Spleen (tissue), 11 donors: ENCODE results near the gene IGF2. TPM values are rescaled to one million over a fixed set of nuclear protein-coding genes. Genes with fewer than 3 reads are reported as not detected.

ENCODE experiments used
- DNase-seq: peaks from one replicate; pipeline ENCODE4 v3.0.0-alpha.2; 2020
- H3K27ac ChIP-seq, 8 donors: fragments of 200-600 bp; sonication (generic) in 7 of 8; 1 replicate in 4 of 8; 2 replicates in 4 of 8; pipeline versions ENCODE4 v1.5.0 to v1.8.0; 2016 to 2021; ENCODE audit warnings: inconsistent platforms in 4 of 8, mild to moderate bottlenecking in 4 of 8, moderate library complexity in 1 of 8
- H3K27me3 ChIP-seq, 7 donors: fragments of 200-600 bp; sonication (generic) in 6 of 7; replicated peaks in 1 of 7; 1 replicate in 4 of 7; 2 replicates in 3 of 7; pipeline versions ENCODE4 v1.5.0 to v1.8.0; 2016 to 2021; ENCODE audit warnings: inconsistent platforms in 3 of 7, mild to moderate bottlenecking in 1 of 7
- H3K36me3 ChIP-seq, 6 donors: fragments of 200-600 bp; sonication (generic) in 5 of 6; 1 replicate in 4 of 6; 2 replicates in 2 of 6; pipeline versions ENCODE4 v1.5.0 to v1.8.0; 2016 to 2021; ENCODE audit warnings: inconsistent platforms in 2 of 6
- H3K4me1 ChIP-seq, 6 donors: fragments of 200-600 bp; sonication (generic) in 5 of 6; 1 replicate in 3 of 6; 2 replicates in 3 of 6; pipeline versions ENCODE4 v1.5.0 to v1.8.0; 2016 to 2021; ENCODE audit warnings: inconsistent platforms in 3 of 6
- H3K4me3 ChIP-seq, 8 donors: fragments of 200-600 bp; sonication (generic) in 7 of 8; 1 replicate in 4 of 8; 2 replicates in 4 of 8; pipeline versions ENCODE4 v1.5.0 to v1.8.0; 2016 to 2021; ENCODE audit warnings: inconsistent platforms in 4 of 8, mild to moderate bottlenecking in 4 of 8, moderate library complexity in 2 of 8
- H3K9me3 ChIP-seq, 8 donors: fragments of 200-600 bp; sonication (generic) in 7 of 8; 1 replicate in 4 of 8; 2 replicates in 4 of 8; pipeline versions ENCODE4 v1.5.0 to v1.8.0; 2016 to 2021; ENCODE audit warnings: inconsistent platforms in 4 of 8
- POLR2A ChIP-seq, 3 donors: fragments of 450-650 bp; IDR thresholded peaks; one replicate each; pipeline ENCODE4 v1.5.1; 2017; ENCODE audit warnings: antibody characterized with exemption in 3 of 3, mild to moderate bottlenecking in 1 of 3
- POLR2AphosphoS5 ChIP-seq, 3 donors: sonication (generic); formaldehyde crosslinking; IDR thresholded peaks; one replicate each; pipeline ENCODE4 v1.5.1; 2017; ENCODE audit warnings: antibody characterized with exemption in 3 of 3
- WGBS, 5 donors: extraction: QIAGEN DNeasy Blood & Tissue Kit in 3 of 5; methylation state at CpG; one replicate each; pipeline versions ENCODE4 v1.1.5 to v1.1.7; 2013 to 2018; 5-methylcytosine and 5-hydroxymethylcytosine counted together
- intact Hi-C: fragments of 100-400 bp; cut with DNase I; formaldehyde crosslinking; loops from one replicate; pipeline ENCODE4 v1.15.0; 2023; ENCODE audit warnings: low total_unique reads
- polyA plus RNA-seq, 3 donors: library from polyadenylated mRNA; stranded (reverse); fragments of 200-250 nt; gene quantifications; one replicate each; pipeline ENCODE4 v1.2.1, GENCODE V29; 2013
- total RNA-seq, 7 donors: library from RNA; depleted of rRNA in 3 of 7; stranded (reverse); fragments of >200 nt in 3 of 7; fragmentation: NEBNext Ultra II Directional in 4 of 7; extraction: Animal tissue kit (Norgen Biotek cat#: 25700) in 4 of 7; gene quantifications; one replicate each; pipeline versions ENCODE4 v1.1.0 to v1.2.1, GENCODE V29; 2016 to 2021
- TF ChIP-seq, protein P1 (sequence below), 11 experiments: fragments of 200-600 bp in 7 of 11; fragments of 450-650 bp in 4 of 11; sonication (generic) in 4 of 11; IDR thresholded peaks in 8 of 11; conservative IDR thresholded peaks in 3 of 11; 1 replicate in 7 of 11; 2 replicates in 4 of 11; pipeline versions ENCODE4 v1.4.0 to v1.8.0; 2016 to 2021; ENCODE audit warnings: antibody characterized with exemption in 11 of 11, inconsistent platforms in 4 of 11, mild to moderate bottlenecking in 1 of 11
- donor health status: healthy with polysubstance abuse.
- donor health status: DM: no; HTN: no; CAD: no; lungs with moderate emphysema.
- donor health status: DM: no; HTN: no; CAD: no.
- donor health status: Bipolar disorder and iron deficiency.
- donor health status: healthy.
- donor health status: DM: no; HTN: no; CAD: no.
- donor health status: DM: yes; HTN: yes; CAD: no.

IGF2 gene
- total and polyA plus RNA-seq, 10 donors, result 0.74 to 66.6 (median 13.7) TPM

DNA sequence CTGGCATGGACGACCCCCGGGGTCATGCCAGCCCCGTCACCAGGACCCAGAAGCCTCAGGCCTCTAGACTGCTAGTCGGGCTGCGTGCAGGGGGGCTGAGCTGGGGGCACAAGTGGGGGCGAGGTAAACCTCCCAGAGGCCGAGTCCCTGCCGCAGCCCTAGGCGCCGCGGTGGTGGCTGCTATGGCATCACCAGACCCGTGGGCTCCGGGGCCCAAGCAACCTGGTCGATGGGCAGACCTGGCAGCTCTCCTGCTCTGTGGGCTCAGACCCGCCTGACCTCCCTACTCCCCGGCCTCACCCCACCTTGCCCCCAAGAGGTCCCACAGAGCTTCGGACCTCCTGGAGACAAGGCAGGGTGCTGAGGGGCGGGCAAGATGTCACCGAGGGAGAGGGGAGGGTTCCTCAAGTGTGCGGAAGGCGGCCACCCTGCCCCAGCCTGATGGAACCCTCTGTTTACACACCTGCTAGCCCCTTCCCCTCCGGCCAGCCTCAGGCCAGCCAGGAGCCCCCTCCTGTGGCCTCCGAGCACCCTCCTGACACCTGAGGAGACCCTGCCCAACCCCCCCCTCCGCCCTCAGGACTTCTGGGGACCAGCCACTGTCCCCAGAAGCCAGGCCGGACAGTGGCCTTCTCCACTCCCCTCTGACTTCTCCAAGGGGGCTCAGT is 9.4 kb downstream of the IGF2 start:
- Histone ChIP-seq H3K4me3 (no peak overlapping the region), H3K36me3 (no peaks in the 10 kb centered on the region), H3K4me1 (no peaks in the 10 kb centered on the region), H3K27ac (no peak overlapping the region), H3K27me3 (peaks cover 0 to 43% (median 19%) of the 10 kb centered on the region in 7 donors), H3K9me3 (no peaks in the 10 kb centered on the region)
- peak; percentile 69 for DNase-seq
- TF ChIP-seq, protein P1, sequence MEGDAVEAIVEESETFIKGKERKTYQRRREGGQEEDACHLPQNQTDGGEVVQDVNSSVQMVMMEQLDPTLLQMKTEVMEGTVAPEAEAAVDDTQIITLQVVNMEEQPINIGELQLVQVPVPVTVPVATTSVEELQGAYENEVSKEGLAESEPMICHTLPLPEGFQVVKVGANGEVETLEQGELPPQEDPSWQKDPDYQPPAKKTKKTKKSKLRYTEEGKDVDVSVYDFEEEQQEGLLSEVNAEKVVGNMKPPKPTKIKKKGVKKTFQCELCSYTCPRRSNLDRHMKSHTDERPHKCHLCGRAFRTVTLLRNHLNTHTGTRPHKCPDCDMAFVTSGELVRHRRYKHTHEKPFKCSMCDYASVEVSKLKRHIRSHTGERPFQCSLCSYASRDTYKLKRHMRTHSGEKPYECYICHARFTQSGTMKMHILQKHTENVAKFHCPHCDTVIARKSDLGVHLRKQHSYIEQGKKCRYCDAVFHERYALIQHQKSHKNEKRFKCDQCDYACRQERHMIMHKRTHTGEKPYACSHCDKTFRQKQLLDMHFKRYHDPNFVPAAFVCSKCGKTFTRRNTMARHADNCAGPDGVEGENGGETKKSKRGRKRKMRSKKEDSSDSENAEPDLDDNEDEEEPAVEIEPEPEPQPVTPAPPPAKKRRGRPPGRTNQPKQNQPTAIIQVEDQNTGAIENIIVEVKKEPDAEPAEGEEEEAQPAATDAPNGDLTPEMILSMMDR (IDR thresholded peaks at IDR 0.05 in 8 of 11, conservative IDR thresholded peaks at IDR 0.05 in 3 of 11), result no peak
- no peak for TF ChIP-seq POLR2A (IDR thresholded peaks at IDR 0.05)
- TF ChIP-seq POLR2AphosphoS5 (IDR thresholded peaks at IDR 0.05), result no peak
- 82 to 93% (median 91%) methylated on average over 16 to 25 of the region's 25 CpGs for WGBS, 5 donors
- intact Hi-C loops, result no loop called here

DNA sequence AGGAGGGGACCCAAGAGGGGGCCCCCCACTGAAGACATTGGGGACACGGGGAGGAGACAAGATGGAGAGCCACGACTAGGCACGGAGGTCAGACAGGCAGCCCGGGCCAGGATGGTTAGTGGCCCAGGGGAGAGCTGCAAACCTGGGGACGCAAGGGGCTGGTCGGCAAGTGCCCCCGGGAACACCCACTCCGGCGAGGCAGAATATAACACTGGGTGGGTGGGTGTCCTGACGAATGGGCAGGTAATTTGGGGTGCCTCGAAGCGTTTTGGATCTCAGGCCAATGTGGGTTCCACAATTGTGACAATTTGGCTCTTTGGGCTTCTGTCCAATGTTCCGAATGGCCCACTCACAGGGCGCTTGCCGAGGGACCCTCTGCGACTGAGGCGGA is 9.9 kb downstream of the IGF2 start:
- Histone ChIP-seq H3K4me1 (no peaks in the 10 kb centered on the region), H3K9me3 (no peaks in the 10 kb centered on the region), H3K4me3 (no peak overlapping the region), H3K27ac (no peak overlapping the region), H3K27me3 (peaks cover 0 to 37% (median 13%) of the 10 kb centered on the region in 7 donors), H3K36me3 (no peaks in the 10 kb centered on the region)
- DNase-seq, result no peak
- TF ChIP-seq POLR2AphosphoS5 (IDR thresholded peaks at IDR 0.05), result no peak
- WGBS, 5 donors, result 81 to 94% (median 91%) methylated on average over 17 of the region's 17 CpGs
- intact Hi-C loops, result no loop called here

DNA sequence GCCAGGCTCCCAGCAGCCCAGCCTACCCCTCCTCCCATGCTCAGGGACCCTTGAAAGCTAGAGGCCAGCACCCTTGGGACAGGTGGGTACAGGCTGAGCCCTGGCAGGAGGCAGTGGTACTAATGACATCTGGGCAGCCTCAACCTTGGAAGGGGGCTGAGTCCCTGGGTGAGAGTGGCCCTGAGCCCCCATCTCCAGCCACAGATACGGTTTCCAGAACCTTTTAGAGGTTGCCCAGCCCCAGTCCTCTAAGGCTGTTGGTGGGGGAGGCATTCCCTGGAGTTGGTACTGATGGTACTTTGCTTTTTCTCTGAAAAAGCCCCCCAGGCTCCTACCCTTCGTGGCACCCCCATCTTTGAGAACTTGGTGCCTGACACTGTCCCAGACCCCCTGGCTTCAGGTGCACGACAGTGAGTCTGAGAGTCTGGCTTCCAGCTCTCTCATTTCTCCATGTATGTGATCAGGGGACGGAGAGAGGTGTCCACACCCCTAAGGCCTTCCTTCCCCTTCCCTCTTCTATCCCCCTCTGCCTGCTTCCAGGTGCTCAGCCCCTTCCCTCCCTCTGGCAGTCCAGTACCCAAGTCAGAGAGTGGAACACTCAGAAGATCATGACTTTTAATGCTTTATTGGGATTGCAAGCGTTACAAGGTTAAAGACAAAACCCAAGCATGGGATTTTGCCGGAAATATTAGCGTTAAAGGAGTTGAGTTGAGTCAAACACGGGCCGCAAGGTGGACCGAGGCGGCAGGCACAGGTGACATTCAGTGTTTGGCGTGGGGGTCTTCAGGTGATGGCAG is 10.5 kb downstream of the IGF2 start:
- intact Hi-C loops, result no loop called here
- Histone ChIP-seq H3K9me3 (no peaks in the 10 kb centered on the region), H3K27me3 (peaks cover 0 to 36% (median 9%) of the 10 kb centered on the region in 7 donors), H3K4me3 (no peak overlapping the region), H3K27ac (no peak overlapping the region), H3K4me1 (no peaks in the 10 kb centered on the region), H3K36me3 (no peaks in the 10 kb centered on the region)
- TF ChIP-seq, protein P1 (IDR thresholded peaks at IDR 0.05 in 8 of 11, conservative IDR thresholded peaks at IDR 0.05 in 3 of 11), result no peak
- no peak for TF ChIP-seq POLR2AphosphoS5 (IDR thresholded peaks at IDR 0.05)
- TF ChIP-seq POLR2A (IDR thresholded peaks at IDR 0.05), result no peak
- 81 to 88% (median 84%) methylated on average over 11 to 12 of the region's 12 CpGs for WGBS, 5 donors
- no peak for DNase-seq

DNA sequence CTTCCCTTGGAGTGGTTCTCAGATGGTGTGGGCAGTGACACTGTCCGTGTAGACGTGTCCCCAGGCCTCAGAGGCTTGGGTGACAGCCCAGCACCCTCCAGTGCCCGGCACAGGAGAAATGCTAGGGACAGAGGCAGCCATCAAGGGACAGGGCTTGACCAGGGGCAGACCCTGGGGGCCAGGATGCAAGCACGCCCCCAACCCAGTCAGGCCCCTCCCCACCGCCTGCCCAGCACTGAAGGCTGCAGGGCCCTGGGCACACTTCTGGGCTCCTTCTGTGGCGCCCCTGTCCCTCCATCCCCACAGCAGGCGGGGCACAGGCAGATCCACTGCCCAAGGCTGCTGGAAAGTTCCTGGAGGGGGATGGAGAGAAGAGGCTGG is 11.1 kb downstream of the IGF2 start:
- Histone ChIP-seq H3K27ac (no peak overlapping the region), H3K4me1 (no peaks in the 10 kb centered on the region), H3K4me3 (no peak overlapping the region), H3K9me3 (no peaks in the 10 kb centered on the region), H3K36me3 (no peaks in the 10 kb centered on the region), H3K27me3 (peaks cover 0 to 36% (median 3%) of the 10 kb centered on the region in 7 donors)
- 69 to 91% (median 84%) methylated on average over 4 to 7 of the region's 7 CpGs for WGBS, 5 donors
- DNase-seq, result no peak
- intact Hi-C loops, result no loop called here
- TF ChIP-seq, protein P1 (IDR thresholded peaks at IDR 0.05 in 8 of 11, conservative IDR thresholded peaks at IDR 0.05 in 3 of 11), result no peak
- TF ChIP-seq POLR2A (IDR thresholded peaks at IDR 0.05), result no peak
- TF ChIP-seq POLR2AphosphoS5 (IDR thresholded peaks at IDR 0.05), result no peak
